Gastroesophageal sphincter (tissue), 3 donors: ENCODE data around the gene DNMT1.

Source experiments
- POLR2AphosphoS5 ChIP-seq: sonication (generic); formaldehyde crosslinking; IDR thresholded peaks from one replicate; pipeline ENCODE4 v1.6.1; 2017; ENCODE audit warnings: antibody characterized with exemption
- TF ChIP-seq, protein P1 (sequence below), 4 experiments: fragments of 200-600 bp in 2 of 4; fragments of 450-650 bp in 2 of 4; sonication (generic) in 1 of 4; IDR thresholded peaks; one replicate each; pipeline ENCODE4 v1.5.1; 2017 to 2019; ENCODE audit warnings: antibody characterized with exemption in 4 of 4, mild to moderate bottlenecking in 2 of 4, moderate library complexity in 2 of 4

- TF ChIP-seq, protein P1, sequence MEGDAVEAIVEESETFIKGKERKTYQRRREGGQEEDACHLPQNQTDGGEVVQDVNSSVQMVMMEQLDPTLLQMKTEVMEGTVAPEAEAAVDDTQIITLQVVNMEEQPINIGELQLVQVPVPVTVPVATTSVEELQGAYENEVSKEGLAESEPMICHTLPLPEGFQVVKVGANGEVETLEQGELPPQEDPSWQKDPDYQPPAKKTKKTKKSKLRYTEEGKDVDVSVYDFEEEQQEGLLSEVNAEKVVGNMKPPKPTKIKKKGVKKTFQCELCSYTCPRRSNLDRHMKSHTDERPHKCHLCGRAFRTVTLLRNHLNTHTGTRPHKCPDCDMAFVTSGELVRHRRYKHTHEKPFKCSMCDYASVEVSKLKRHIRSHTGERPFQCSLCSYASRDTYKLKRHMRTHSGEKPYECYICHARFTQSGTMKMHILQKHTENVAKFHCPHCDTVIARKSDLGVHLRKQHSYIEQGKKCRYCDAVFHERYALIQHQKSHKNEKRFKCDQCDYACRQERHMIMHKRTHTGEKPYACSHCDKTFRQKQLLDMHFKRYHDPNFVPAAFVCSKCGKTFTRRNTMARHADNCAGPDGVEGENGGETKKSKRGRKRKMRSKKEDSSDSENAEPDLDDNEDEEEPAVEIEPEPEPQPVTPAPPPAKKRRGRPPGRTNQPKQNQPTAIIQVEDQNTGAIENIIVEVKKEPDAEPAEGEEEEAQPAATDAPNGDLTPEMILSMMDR (IDR thresholded peaks at IDR 0.05): no peak
- no peak for TF ChIP-seq POLR2AphosphoS5
These were observed 36.3 kb downstream of the DNMT1 start for GRCh38 chr19:10158485-10158884.
